CD4-positive, alpha-beta memory T cell (primary cell): ENCODE measurements around the gene ECM2. TPM values are rescaled to one million over a fixed set of nuclear protein-coding genes. Genes with fewer than 3 reads are reported as not detected.

ENCODE experiments used
- CTCF ChIA-PET: fragments of 350-600 bp; sonication (Branson Sonifier 250); formaldehyde crosslinking; loops from one replicate; lab custom pipeline; 2021; ENCODE audit warnings: inconsistent platforms; ENCODE audit not compliant: partially characterized antibody; lab: Charles Lee
- POLR2A ChIA-PET: fragments of 350-600 bp; sonication (Branson Sonifier 250); formaldehyde crosslinking; loops from one replicate; lab custom pipeline; 2021; ENCODE audit not compliant: partially characterized antibody; lab: Charles Lee
- DNase-seq, 5 donors: peaks; one replicate each; pipeline versions ENCODE4 v3.0.0 to v3.0.0-alpha.2; 2020 to 2022; ENCODE audit warnings: mixed read lengths in 1 of 5
- H3K27ac ChIP-seq: one replicate; pipeline ENCODE4 v1.7.0; 2013; ENCODE audit warnings: low read depth, low read length
- H3K27me3 ChIP-seq: 2 replicates; pipeline ENCODE4 v1.7.0; 2013; ENCODE audit warnings: mild to moderate bottlenecking, low read length, moderate library complexity; ENCODE audit not compliant: insufficient read depth
- H3K36me3 ChIP-seq: 2 replicates; pipeline ENCODE4 v1.7.0; 2013; ENCODE audit warnings: mild to moderate bottlenecking, low read length, moderate library complexity; ENCODE audit not compliant: insufficient read depth
- H3K4me1 ChIP-seq: 2 replicates; pipeline ENCODE4 v1.7.0; 2013; ENCODE audit warnings: mild to moderate bottlenecking, low read length, moderate library complexity; ENCODE audit not compliant: insufficient read depth
- H3K4me3 ChIP-seq, 2 donors: one replicate each; pipeline ENCODE4 v1.7.0; 2013; ENCODE audit warnings: low read length in 2 of 2, mild to moderate bottlenecking in 1 of 2
- H3K9me3 ChIP-seq, 2 donors: one replicate each; pipeline ENCODE4 v1.7.0; 2013; ENCODE audit warnings: low read length in 2 of 2, control low read depth in 1 of 2; ENCODE audit not compliant: control insufficient read depth in 1 of 2
- H3K27ac Mint-ChIP-seq, 7 donors: one replicate each; pipeline ENCODE4 v1.8.0; 2020 to 2021; ENCODE audit warnings: mixed read lengths in 7 of 7, mild to moderate bottlenecking in 6 of 7, inconsistent platforms in 3 of 7, moderate library complexity in 3 of 7
- H3K27me3 Mint-ChIP-seq, 2 donors: one replicate each; pipeline ENCODE4 v1.8.0; 2020 to 2021; ENCODE audit warnings: mixed read lengths in 2 of 2
- H3K36me3 Mint-ChIP-seq, 2 donors: one replicate each; pipeline ENCODE4 v1.8.0; 2020 to 2021; ENCODE audit warnings: mixed read lengths in 2 of 2, inconsistent platforms in 1 of 2, mild to moderate bottlenecking in 1 of 2
- H3K4me1 Mint-ChIP-seq, 4 donors: one replicate each; pipeline ENCODE4 v1.8.0; 2020 to 2021; ENCODE audit warnings: mixed read lengths in 4 of 4, mild to moderate bottlenecking in 1 of 4
- H3K4me3 Mint-ChIP-seq, 8 donors: one replicate each; pipeline ENCODE4 v1.8.0; 2020 to 2021; ENCODE audit warnings: mixed read lengths in 8 of 8, mild to moderate bottlenecking in 7 of 8, moderate library complexity in 6 of 8, inconsistent platforms in 3 of 8
- H3K9me3 Mint-ChIP-seq, 8 donors: one replicate each; pipeline ENCODE4 v1.8.0; 2020 to 2021; ENCODE audit warnings: mixed read lengths in 8 of 8, mild to moderate bottlenecking in 5 of 8, inconsistent platforms in 3 of 8, moderate library complexity in 1 of 8
- intact Hi-C: fragments of 100-400 bp; cut with micrococcal nuclease; formaldehyde crosslinking; loops from one replicate; pipeline ENCODE4 v1.15.1; 2023
- polyA plus RNA-seq, 2 donors: library from polyadenylated mRNA; unstranded; fragments of 300-500 nt; fragmentation: Illumina TruSeq; gene quantifications; one replicate each; pipeline ENCODE4 v1.2.3, GENCODE V29; 2021
- total RNA-seq, 2 experiments: library from RNA; stranded (reverse); gene quantifications; one replicate each; pipeline ENCODE4 v1.2.3, GENCODE V29; 2021

Gene ECM2
- total and polyA plus RNA-seq, 4 experiments from 2014 or later: not detected

- Histone ChIP-seq H3K27me3 (no peaks in the 10 kb centered on the region), H3K36me3 (no peaks in the 10 kb centered on the region), H3K4me3 (no peak overlapping the region), H3K4me1 (no peaks in the 10 kb centered on the region), H3K27ac (no peak overlapping the region), H3K9me3 (no peaks in the 10 kb centered on the region)
- no peaks in the 10 kb centered on the region for H3K27me3 Mint-ChIP-seq
- no peaks in the 10 kb centered on the region for H3K36me3 Mint-ChIP-seq
- peak overlapping the region in 1 of 7 donors; percentile 0 for H3K27ac Mint-ChIP-seq
- intact Hi-C loops: no loop called here
- H3K4me1 Mint-ChIP-seq: no peaks in the 10 kb centered on the region
- DNase-seq: no peak
- CTCF ChIA-PET: no interaction called here
- POLR2A ChIA-PET: no interaction called here
- peaks cover 0 to 4% (median 0%) of the 10 kb centered on the region in 8 donors for H3K9me3 Mint-ChIP-seq
- no peak overlapping the region for H3K4me3 Mint-ChIP-seq
Observed at GRCh38 chr9:92528522-92528849, 7.3 kb downstream of the ECM2 start.

DNA sequence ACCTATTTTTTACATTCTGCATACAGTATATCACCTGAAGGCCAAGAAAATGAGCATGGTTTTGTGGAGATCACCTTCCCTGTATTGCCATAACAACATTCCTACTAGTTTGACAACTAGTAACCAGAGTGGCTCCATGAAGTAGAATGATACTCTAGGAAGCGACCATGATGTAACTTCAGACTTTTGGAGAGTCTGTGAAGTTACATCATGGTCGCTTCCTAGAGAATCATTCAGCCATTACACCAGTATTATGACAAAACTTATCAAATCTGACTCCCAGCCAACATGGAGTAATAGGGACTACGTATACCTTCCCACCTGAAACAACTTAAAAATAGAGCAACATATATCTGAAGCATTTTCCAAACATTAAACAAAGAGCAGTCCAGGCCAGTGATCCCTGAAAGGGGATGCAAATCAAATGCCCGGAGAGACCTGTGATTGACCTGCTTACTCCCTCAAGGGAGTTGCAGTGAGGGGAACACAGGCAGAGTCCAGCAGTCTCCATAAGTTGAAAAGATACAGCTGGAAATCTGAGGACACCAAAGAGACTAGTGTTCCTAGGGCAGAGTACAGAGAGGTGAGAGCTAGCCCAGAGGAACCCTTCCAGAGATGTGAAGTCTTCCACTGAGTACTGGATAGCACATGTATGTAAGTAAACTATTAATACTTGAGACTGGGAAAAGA lies 7.8 kb downstream of the ECM2 start:
- no peaks in the 10 kb centered on the region for H3K36me3 Mint-ChIP-seq
- Histone ChIP-seq H3K36me3 (no peaks in the 10 kb centered on the region), H3K27me3 (no peaks in the 10 kb centered on the region), H3K4me1 (no peaks in the 10 kb centered on the region), H3K4me3 (no peak overlapping the region), H3K9me3 (no peaks in the 10 kb centered on the region), H3K27ac (no peak overlapping the region)
- POLR2A ChIA-PET: no interaction called here
- peaks cover 0 to 4% (median 0%) of the 10 kb centered on the region in 8 donors for H3K9me3 Mint-ChIP-seq
- H3K27ac Mint-ChIP-seq: peak overlapping the region in 1 of 7 donors; percentile 69
- no peak for DNase-seq
- no peak overlapping the region for H3K4me3 Mint-ChIP-seq
- H3K4me1 Mint-ChIP-seq: no peaks in the 10 kb centered on the region
- no peaks in the 10 kb centered on the region for H3K27me3 Mint-ChIP-seq
- CTCF ChIA-PET: no interaction called here
- intact Hi-C loops: no loop called here

DNA sequence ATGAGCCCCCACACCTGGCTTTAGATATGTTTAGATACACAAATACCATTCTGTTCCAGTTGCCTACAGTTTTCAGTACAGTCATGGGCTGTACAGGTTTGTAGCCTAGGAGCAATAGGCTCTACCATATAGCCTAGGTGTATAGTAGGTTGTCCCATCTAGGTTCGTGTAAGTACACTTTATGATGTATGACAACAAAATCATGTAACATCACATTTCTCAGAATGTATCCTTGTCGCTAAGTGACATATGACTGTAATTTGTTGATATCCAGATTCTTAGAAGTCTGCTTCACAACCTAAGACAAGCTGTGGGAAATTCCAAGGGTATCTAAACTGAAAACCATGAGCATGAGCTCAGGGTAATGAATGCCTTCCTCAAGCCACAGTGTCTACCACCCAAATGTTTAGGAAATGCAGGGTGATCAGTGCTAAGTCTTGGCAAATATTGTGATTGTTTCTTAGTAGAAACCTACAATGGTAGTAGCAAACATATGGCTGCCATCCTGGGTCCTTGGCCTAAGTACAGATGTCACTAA lies 8.4 kb downstream of the ECM2 start:
- intact Hi-C loops: no loop called here
- Mint-ChIP-seq H3K4me3 (no peak overlapping the region), H3K9me3 (peaks cover 0 to 3% (median 0%) of the 10 kb centered on the region in 8 donors), H3K36me3 (no peaks in the 10 kb centered on the region), H3K27me3 (no peaks in the 10 kb centered on the region), H3K4me1 (no peaks in the 10 kb centered on the region), H3K27ac (no peak overlapping the region)
- Histone ChIP-seq H3K27ac (no peak overlapping the region), H3K36me3 (no peaks in the 10 kb centered on the region), H3K4me3 (no peak overlapping the region), H3K27me3 (no peaks in the 10 kb centered on the region), H3K9me3 (no peaks in the 10 kb centered on the region), H3K4me1 (no peaks in the 10 kb centered on the region)
- POLR2A ChIA-PET: no interaction called here
- DNase-seq: no peak
- CTCF ChIA-PET: no interaction called here

- H3K27me3 ChIP-seq: no peaks in the 10 kb centered on the region
- H3K36me3 Mint-ChIP-seq: no peaks in the 10 kb centered on the region
- H3K4me3 ChIP-seq: no peak overlapping the region
- POLR2A ChIA-PET: interaction anchor here (0.6 to 0.7 kb wide), 2 partner anchors 45 to 1253 kb away, joined by 3 read pairs; no protein-coding TSS in a partner anchor
- no peak for DNase-seq
- H3K27ac Mint-ChIP-seq: no peak overlapping the region
- H3K4me3 Mint-ChIP-seq: no peak overlapping the region
- H3K27ac ChIP-seq: no peak overlapping the region
- intact Hi-C loops: no loop called here
- CTCF ChIA-PET: no interaction called here
- no peaks in the 10 kb centered on the region for H3K4me1 ChIP-seq
- no peaks in the 10 kb centered on the region for H3K9me3 Mint-ChIP-seq
- no peaks in the 10 kb centered on the region for H3K9me3 ChIP-seq
- no peaks in the 10 kb centered on the region for H3K4me1 Mint-ChIP-seq
- H3K27me3 Mint-ChIP-seq: no peaks in the 10 kb centered on the region
- no peaks in the 10 kb centered on the region for H3K36me3 ChIP-seq
Observed at GRCh38 chr9:92525306-92525705, 10.5 kb downstream of the ECM2 start.

DNA sequence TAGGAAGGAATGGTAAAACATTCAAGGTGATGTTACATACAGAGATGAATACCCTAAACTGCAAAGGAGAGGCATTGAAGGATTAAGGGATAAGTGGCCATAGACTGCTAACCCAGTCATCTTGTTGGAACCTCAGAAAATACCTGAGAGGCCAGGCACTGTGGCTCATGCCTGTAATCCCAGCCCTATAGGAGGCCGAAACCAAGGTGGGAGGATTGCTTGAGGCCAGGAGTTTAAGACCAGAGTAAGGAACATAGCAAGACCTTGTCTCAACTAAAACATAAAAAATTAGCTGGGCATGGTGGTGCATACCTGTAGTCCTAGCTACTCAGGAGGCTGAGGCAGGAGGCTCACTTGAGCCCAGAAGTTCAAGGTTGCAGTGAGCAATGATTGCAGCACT lies 10.9 kb downstream of the ECM2 start:
- H3K4me3 Mint-ChIP-seq: no peak overlapping the region
- CTCF ChIA-PET: no interaction called here
- Histone ChIP-seq H3K27ac (no peak overlapping the region), H3K9me3 (no peaks in the 10 kb centered on the region), H3K36me3 (no peaks in the 10 kb centered on the region), H3K4me3 (no peak overlapping the region), H3K4me1 (no peaks in the 10 kb centered on the region), H3K27me3 (no peaks in the 10 kb centered on the region)
- no peaks in the 10 kb centered on the region for H3K27me3 Mint-ChIP-seq
- intact Hi-C loops: no loop called here
- DNase-seq: no peak
- POLR2A ChIA-PET: interaction anchor here (0.7 kb wide), 1 partner anchor 1253 kb away, joined by 3 read pairs; no protein-coding TSS in a partner anchor
- H3K4me1 Mint-ChIP-seq: no peaks in the 10 kb centered on the region
- H3K36me3 Mint-ChIP-seq: no peaks in the 10 kb centered on the region
- H3K27ac Mint-ChIP-seq: no peak overlapping the region
- no peaks in the 10 kb centered on the region for H3K9me3 Mint-ChIP-seq

DNA sequence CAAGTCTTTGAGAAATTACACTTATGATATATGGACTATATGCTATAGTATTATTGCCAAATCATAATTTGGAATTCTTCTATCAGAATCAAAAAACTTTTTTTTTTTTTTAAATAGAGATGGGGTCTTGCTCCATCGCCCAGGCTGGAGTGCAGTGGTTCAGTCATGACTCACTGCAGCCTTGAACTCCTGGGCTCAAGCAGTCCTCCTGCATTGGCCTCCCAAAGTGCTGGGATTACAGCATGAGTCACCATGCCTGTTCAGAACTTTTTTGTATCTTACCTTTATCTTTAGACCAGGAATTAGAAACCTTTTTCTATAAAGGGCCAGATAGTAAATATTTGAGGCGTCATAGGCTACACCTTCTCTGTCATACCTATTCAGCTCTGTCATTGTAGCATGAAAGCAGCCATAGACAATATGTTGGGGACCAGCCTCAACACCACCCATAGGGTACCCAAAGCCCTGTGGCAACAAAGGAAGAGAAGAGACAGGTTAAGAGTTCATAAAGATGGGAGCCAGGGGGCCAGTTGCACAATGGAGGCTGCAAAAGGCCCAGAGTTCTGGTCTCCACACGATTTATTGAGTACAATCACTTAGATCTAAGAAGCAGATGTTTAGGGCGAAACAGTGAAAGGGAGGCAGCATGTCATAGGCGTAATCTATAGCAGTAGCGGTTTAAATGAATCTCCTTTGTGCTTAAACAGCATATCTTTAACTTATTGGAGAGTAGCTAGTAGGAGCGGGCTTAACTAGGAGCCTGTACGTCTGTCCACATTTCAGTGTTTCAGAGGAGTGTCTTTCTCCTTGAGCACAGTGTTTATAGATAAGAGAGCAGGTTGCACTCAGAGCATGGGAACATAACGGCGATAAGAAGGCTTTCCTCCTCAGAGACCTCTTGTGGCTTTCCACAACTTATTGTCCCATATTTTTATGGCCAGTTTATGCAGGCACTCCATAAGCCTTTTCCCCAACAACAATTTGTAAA lies 12.5 kb downstream of the ECM2 start:
- Mint-ChIP-seq H3K27me3 (no peaks in the 10 kb centered on the region), H3K4me1 (no peaks in the 10 kb centered on the region), H3K27ac (no peak overlapping the region), H3K36me3 (no peaks in the 10 kb centered on the region), H3K9me3 (peaks cover 0 to 3% (median 0%) of the 10 kb centered on the region in 8 donors), H3K4me3 (no peak overlapping the region)
- CTCF ChIA-PET: no interaction called here
- Histone ChIP-seq H3K4me1 (no peaks in the 10 kb centered on the region), H3K9me3 (no peaks in the 10 kb centered on the region), H3K27me3 (no peaks in the 10 kb centered on the region), H3K36me3 (no peaks in the 10 kb centered on the region), H3K27ac (no peak overlapping the region), H3K4me3 (no peak overlapping the region)
- no peak for DNase-seq
- POLR2A ChIA-PET: no interaction called here
- intact Hi-C loops: no loop called here

- Histone ChIP-seq H3K36me3 (no peaks in the 10 kb centered on the region), H3K4me3 (no peak overlapping the region), H3K4me1 (no peaks in the 10 kb centered on the region), H3K27me3 (no peaks in the 10 kb centered on the region), H3K9me3 (no peaks in the 10 kb centered on the region), H3K27ac (no peak overlapping the region)
- CTCF ChIA-PET: no interaction called here
- Mint-ChIP-seq H3K4me1 (no peaks in the 10 kb centered on the region), H3K27ac (no peak overlapping the region), H3K4me3 (no peak overlapping the region), H3K36me3 (no peaks in the 10 kb centered on the region), H3K9me3 (peaks cover 0 to 3% (median 0%) of the 10 kb centered on the region in 8 donors), H3K27me3 (no peaks in the 10 kb centered on the region)
- DNase-seq: no peak
- POLR2A ChIA-PET: no interaction called here
- intact Hi-C loops: no loop called here
Observed at GRCh38 chr9:92520837-92521236, 15.0 kb downstream of the ECM2 start.
